Activated gamma-delta T cell treated with anti-CD3 and anti-CD28 coated beads, Interleukin-2, amount 50 U/mL, for 16 hours (primary cell): ENCODE data around the gene MZT2B.
"Not testable (repeated sequence)": the region's sequence is repeated elsewhere in the genome, so short reads cannot be mapped to it uniquely, and the experiment has no call there.

Source experiments
- DNase-seq: peaks from one replicate; pipeline ENCODE4 v3.0.0-alpha.2; 2020; ENCODE audit warnings: low read depth

MZT2B gene, protein sequence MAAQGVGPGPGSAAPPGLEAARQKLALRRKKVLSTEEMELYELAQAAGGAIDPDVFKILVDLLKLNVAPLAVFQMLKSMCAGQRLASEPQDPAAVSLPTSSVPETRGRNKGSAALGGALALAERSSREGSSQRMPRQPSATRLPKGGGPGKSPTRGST

DNA sequence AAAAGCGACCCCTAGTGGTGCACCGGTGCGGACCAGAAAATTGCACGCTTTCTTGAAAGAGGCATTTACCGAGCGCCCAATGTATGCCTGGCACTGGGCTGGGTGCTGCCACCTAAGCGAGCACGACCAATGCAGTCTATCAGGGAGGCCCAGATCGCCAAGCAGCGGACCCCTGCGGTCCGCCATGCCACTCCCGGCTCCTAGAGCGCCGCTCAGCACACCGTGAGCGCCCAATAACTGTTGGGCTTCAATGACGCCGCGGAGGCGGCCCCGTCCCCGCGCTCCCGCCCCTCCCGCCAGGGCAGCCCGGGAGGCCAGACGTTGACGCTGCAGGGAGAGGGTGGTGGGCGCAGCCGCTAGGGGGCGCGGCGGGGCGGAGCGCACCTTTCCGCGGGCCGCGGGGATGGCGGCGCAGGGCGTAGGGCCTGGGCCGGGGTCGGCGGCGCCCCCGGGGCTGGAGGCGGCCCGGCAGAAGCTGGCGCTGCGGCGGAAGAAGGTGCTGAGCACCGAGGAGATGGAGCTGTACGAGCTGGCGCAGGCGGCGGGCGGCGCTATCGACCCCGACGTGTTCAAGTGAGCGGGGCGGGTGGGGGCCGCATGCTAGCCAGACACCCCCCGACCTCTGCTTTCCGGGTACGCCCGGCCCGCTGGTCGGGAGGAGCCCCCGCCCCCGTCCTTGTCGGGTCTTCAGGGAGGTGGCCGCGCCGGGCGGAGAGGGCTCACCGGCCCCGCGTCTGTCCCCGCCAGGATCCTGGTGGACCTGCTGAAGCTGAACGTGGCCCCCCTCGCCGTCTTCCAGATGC lies at the start of gene MZT2B:
MZT2B (plus strand) TSS at position 383 of the 803 bp plus-strand sequence; CDS start at position 404, 21 bp downstream.
- peak; percentile 83 for DNase-seq

DNA sequence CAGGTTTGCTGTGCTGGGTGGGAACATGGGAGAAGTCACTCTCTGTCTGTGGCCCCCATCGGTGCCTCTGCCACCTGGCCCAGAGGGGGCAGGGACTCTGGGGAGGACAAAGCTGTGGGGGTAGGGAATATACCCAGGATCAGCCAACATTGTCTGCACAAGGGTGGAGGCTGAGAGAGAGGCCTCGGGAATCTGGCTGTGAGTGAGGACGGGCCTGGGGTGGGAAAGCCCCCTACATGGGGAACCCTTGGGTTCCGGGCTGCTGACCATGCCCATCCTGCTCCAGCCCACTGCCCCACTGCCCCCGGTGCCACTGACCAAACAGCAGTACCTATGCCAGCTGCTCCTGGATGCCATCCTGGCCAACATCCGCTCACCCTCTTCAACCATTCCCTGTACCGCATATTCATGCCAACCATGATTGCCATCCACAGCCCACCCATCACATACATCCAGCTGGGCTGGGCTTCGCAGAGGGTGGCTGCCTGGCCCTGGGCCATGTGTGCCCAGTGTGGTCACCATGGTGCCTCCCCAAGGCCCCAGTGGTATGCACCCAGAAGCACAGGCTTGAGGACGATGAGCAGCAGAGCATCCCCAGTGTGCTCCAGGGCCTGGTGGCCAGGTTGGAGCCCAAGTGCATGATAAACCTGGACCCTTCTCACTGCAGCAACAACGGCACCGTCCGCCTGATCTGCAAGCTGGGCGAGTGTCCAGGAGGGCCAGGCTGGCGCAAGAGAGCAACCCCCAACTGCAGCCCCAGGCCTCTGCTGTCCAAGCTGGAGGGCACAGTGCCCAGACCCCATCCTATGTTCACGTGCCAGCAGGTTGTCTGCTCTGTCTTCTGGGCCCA lies 46.1 kb upstream of the MZT2B start:
- DNase-seq = no peak

DNA sequence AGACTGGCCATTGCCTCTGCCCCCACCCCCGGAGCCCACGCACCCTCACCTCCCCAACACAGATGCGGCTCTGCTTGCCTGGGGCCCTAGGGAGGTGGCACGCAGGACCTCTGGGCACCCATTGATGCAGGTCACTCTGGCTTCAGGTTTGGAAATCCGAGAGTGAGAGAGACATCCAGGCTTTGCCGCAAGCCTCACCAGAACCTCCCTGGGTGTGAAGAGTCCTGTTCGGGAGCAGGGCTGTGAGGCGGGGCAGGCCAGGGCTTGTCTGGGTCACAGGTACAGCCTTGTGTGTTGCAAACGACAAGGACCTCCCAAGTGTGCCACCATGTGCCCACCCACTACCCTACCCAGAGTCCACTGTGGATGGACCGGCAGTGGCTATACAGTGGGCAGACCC lies 45.5 kb upstream of the MZT2B start:
- not testable (repeated sequence) for DNase-seq

DNA sequence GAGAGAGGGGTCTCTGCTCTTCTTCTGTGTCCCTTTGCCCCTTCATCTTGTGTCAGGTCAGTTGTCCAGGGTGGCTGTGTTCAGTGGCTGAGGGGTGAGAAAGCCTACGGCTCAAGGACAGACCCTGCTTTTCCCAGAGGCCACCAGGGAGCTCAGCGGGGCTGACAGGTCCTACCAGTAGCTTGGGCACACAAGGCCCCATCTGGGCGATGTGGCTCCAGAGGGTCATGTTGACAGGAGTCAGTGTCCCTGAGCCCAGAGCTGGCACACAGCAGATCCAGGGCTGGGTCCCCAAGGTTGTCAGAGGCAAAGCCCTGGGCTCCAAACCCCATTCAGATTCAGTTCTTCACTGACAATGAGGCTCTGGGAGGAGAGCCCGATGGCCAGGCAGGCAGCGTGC lies 44.9 kb upstream of the MZT2B start:
- DNase-seq = not testable (repeated sequence)

DNA sequence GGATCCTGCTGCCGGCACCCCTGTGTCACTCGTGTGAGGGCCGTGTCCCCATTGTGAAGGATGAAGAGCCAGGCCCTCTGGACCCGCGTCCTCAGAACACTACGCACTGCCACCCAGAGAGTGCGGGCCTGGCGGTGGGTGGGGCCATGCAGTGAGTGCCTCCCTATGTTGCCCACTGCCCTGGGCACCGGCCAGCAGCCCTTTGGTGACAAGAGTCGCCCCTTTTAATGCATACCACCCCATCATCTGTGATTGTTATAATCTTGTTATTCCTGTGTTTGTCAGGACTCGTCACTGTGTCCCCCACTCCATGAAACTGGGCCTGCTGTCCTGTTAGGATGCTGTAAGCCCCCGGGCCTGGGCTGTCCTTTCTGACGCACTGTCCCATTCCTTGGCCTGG lies 43.7 kb upstream of the MZT2B start:
- DNase-seq = not testable (repeated sequence)

DNA sequence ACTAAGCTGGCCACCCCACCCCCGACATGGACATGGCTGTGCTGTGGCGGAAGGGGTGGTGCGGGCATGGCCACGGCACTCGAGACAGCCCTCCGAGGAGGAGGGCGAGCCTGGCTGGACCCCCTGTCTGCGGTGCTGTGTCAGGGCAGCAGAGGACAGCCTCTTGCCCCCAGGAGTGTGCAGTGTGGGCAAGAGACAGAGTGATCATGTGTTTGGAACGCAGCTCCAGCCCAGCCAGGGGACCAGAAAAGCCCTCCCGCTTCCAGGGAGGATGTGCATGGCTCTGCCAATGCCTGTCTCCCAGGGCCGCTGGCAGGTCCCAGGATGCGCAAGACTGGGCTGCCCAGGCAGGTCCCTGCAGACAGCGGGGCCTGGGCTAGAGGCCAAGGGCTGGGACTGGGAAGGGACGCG lies 43.2 kb upstream of the MZT2B start:
- not testable (repeated sequence) for DNase-seq

DNA sequence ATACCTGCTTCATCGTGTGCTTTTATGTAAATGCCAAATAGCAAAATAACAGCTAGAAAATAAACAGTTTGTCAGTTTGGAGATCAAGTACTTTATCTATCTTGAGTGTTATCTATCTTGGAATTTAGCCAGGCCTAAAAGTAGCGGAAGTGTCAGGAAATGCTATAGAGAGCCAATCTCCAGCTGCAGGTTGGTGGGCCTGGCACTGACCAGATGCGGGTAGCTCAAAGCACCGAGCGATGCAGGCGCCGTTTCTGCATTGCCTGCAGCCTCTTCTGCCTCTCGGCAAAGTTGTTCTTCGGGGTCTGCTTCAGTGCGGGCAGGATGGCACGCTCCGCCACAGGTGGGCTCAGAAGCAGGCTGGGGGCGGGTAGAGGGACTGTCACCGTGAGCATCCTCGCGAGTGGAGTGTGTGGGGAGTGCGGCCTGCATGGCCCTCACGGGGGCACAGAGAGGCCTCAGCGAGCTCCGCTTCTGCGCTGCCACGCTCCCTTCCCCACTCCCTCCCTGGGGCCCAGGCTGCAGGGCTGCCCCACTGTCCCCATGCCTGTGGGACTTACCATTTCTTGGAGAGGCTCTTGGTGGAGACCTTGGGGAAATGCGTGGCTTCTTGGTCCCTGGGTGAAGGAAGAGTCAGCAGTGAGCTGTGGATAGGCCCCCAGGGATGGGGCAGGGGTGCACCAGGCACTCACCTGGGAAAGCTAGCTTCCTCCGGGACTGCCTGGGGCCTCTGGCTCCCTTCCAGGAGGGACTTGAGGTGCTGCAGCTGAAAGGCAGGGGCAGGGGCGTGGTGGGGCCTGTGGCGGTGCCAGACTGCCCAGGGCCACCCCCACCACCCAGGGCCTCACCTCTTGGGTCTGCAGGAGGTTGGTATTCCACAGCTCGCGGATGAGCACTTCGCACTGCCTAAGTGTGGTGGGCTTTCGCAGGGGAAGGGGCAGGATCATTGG lies 42.5 kb upstream of the MZT2B start:
- DNase-seq = not testable (repeated sequence)

DNA sequence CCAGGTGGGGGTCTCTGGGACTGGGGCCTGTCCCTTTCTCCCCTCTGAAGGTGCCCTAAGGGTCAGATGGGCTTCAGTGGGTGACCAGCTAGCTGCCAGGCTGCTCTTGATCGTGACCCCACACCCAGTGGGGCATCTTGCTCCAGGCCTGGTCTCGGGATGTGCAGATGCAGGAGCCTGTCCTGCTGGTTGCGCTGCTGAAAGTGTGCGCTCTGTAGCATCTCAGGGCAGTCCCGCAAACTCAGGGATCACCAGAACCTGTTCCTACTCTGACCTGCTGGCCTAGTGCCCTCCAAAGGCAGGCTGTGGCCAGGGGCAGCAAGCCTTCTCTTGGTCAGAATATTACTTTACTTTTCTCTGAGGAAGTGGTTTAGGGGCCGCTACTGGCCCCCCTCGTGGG lies 41.5 kb upstream of the MZT2B start:
- DNase-seq = not testable (repeated sequence)

DNA sequence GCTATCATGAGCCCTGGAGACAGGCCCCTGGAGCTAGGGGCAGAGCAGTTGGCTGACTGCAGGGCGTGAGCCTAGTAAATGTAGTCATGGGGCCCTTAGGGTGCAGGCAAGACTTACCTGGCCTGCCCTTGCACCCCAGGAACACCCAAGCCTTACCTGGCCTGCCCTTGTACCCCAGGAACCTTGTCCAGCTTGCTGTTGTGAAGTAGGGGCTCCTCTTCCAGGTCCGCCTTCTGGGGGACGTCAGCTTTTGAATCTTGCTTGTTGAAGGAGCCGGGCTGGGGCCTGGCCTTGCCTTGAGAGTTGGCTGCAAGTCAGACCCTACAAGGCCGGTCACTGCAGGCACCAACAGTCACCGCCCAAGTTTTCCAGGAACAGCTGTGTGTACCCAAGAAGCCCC lies 41.1 kb upstream of the MZT2B start:
- DNase-seq = not testable (repeated sequence)

DNA sequence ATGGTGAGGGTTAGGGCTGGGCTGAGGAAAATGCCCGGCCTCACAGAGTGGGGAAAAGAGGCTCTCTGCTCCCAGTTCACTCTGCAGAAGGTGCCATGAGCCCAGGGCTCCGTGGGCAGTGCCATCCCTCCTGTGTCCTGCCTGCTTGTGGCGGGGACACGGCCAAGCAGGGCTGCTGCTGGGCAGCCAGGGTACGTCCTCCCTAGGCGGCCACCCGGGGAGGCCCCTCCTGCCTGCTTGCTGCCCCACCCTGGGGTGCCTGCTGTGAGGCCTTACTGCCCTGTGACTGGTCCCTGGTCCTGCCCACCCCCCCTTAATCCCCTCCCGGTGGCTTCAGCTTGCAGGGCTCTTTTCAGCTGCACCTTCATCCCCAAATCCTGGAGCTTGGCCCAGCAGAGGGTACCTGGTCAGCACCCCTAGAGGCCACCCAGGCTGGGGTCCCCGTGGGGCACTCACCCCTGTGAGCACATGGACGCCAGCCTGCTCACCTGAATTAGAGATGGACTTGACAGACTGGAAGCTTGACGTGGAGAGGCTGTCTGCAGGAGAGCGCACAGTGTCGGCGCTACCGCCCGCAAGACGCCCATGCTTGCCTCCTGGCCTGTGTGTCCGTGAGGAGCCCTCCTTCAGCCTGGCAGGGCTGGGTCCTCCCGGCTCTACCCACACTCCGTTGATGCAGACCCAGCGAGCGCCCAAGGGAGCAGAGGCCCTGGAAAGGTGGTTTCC lies 40.3 kb upstream of the MZT2B start:
- not testable (repeated sequence) for DNase-seq

DNA sequence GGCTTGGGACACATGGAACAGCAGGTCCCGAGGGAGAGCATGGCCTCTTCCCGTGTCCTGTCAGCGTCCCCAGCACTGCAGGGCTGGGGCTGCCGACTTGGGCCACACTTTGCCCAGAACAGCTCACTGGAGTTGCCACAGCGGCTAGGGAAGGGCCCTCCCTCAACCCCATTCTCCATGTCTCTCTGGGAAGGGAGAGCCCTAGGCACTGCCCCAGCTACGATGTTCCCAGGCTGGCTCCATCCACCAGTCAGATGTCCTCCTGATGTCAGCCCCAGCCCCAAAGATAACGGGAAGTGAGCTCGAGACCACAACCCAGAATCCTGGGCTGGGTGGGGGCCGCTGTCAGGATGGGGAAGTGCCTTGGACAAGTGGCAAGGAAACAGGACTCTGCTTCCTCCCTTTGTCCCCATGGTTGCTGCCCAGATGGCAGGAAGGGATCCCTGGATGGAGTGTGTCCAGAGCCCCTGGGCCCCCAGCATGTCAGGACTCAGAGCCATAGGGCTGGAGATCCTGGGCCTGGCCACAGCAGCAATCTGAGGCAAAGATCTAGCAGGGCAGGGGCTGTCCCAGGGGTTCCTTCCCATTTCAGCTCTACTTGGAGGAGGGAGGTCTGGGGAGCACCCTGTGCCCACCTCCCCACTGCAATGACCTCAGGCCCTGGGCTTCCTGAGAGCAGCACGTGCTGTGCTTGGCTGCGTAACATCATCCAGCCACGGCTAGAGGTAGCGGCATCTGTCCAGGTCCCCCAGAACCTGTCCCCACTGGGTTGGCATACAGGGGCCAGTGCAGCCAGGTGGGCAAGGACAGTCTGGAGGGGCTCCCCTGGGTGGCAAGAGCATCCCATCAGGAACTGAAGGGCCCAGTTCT lies 39.4 kb upstream of the MZT2B start:
- DNase-seq = not testable (repeated sequence)

DNA sequence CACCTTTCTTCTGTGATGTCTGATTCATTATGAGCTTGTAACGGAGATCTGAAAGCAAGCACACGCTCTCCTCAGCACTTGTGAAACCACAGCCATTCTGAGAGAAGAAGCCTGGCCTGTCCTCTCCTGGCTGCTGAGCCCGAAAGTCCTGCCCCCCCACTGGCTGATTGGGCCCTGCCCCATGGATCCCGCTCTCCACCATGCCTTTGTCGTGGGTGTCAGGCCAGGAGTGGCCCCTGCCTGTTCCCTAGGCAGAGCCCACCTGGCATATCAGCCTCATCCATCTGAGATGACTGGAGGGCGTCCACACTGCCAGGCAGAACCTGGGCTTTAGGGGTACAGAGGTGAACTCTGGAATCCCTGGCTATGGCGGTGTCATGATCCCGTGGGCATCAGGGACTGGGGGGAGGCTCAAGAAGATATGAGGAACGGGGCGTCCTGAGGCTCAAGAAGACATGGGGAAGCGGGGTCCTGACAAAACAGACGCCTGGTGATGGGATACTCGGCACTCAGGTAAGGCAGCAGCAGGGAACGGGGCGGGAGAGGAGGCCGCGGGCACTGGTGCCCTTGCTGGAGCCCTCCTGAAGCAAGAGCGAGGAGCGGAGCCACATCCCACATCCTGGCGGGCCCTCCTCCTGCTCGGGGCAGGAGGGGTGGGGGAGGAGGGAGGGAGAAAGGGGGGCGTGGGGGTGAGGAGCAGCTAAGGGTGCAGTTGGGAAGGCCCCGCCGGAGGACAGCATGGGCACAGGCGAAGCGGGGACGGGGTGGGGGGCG lies 38.6 kb upstream of the MZT2B start:
- DNase-seq = not testable (repeated sequence)

DNA sequence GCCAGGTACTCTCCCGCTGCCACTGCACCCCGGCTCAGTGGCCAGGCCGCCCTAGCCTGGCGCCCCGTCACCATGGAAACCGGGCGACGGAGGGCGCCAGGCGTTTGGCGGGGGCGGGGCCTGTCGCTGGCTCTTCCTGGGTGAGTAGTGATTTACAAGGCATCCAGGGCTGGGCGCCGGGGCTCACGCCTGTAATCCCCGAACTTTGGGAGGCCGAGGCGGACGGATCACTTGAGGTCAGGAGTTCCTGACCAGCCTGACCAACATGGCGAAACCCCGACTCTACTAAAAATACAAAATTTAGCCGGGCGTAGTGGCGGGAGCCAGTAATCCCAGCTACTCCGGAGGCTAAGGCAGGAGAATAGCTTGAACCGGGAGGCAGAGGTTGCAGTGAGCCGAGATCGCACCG lies 37.1 kb upstream of the MZT2B start, which contains the start of gene CCDC74B:
CCDC74B (minus strand) TSS at position 107 of the 409 bp plus-strand sequence. CDS start 116 bp downstream, outside the sequence.
- DNase-seq = peak; percentile 22

DNA sequence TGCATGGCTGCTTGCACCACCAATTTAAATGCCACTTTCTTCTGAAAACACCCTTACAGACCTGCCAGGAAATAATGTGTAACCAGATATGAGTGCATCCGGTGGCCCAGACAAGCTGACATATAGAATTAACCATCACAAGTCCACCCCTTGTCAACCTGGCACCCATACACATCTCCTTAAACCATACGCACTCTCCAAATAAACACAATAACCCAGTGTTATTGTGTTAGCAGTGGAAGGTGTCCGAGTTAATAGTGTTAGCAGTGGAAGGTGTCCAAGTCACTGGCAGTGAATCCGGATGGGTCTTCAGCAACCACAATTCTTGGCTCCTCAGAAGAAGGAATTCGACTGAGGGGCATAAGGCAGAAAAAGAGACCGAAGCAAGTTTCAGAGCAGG lies 33.5 kb upstream of the MZT2B start:
- DNase-seq = not testable (repeated sequence)

DNA sequence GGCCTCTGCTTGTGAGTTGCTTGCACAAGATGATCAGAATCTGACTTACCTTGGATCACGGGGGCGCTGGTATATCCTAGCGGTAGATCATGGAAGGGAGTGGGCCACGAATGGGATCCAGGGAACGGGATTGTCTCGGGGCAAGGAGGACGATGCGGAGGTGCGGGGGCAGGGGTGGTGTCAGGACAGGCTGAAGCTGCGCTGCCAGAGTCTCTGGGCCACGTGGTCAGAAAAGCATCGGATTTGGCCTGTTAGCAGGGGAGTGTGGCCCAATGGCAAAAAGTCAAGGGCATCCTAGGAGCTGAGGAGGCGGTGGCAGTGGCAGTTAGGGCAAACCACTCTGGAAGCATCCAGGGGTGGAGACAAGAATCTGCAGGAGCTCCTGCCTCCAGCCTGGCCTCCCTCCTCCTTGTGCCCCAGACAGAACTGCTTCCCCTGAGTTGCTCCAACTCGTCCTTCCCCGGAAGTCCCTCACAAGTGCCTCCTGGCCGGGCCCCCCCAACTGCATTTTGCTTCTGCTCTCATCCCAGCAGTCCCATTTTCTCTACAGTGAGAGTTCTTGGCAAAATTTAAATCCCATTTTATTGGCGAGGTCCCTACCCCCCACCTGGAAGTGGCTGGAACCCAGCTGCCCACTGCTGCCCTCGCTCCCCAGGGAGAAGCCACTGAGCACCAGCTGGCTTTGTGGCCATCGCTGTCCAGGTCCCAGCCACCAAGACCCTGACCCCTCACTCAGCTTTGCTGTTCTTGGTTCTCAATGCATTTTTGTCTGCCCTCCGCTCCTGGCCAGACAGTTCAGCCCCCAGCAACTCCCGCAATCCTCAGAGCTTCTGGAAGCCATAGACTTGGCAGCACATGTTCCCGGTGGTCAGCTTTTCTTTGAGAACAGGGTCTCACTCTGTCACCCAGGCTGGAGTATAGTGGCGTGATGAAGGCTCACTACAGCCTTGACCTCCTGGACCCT lies 31.6 kb upstream of the MZT2B start:
- no peak for DNase-seq

DNA sequence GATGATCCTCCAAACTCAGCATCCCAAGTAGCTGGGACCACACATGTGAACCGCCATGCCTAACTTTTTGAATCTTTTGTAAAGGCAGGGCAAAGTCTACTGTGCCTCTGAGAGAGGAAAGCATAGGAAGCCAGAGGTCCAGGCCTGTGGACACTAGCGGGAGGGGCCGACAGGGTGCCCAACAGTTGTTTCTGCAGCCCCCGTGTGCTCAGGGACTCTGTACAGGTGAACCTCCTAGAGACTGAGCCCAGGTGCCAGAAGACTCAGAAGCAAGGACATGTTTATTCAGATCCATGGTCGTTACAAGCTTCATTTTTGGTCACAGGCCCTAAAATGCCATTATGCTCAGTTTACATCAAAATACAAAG lies 30.9 kb upstream of the MZT2B start:
- not testable (repeated sequence) for DNase-seq

DNA sequence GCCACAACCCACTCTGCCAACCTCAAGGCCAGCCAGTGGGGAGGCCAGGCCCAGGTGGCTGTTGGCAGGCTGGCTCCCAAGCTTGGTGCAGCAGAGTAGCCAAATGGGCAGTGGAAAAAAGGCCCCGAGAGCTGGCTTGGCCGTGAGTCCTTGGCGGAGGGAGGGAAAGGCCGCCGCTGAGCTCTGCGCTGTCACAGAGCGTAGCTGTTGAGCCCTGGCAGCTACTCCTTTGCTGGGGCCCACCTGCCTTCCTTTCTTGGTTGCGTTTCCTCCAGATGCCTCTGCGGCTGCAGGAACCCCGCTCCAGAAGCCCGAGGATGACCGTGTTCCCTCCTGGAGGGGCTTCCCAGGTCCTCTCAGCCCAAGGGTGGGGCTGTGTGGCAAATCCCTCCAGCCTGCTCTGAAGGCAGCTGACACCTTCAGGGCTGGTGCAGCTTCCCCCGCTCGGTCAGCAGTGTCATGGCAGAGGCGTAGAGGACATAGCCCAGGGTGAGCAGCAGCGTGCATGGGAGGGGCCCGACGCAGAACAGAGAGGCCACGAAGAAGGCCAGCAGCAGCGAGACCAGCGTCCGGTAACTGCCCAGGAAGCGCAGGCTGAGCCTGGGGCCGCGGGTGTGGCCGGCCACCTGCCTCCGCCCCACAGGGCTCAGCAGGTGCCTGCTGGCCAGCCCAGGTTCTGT lies 29.8 kb upstream of the MZT2B start:
- DNase-seq = not testable (repeated sequence)
